Measurements from ENCODE around the gene DGAT2.

DGAT2 gene

DNA sequence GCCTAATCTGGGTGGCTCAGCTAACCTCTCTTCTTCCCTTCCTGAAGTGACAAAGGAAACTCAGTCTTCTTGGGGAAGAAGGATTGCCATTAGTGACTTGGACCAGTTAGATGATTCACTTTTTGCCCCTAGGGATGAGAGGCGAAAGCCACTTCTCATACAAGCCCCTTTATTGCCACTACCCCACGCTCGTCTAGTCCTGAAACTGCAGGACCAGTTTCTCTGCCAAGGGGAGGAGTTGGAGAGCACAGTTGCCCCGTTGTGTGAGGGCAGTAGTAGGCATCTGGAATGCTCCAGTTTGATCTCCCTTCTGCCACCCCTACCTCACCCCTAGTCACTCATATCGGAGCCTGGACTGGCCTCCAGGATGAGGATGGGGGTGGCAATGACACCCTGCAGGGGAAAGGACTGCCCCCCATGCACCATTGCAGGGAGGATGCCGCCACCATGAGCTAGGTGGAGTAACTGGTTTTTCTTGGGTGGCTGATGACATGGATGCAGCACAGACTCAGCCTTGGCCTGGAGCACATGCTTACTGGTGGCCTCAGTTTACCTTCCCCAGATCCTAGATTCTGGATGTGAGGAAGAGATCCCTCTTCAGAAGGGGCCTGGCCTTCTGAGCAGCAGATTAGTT, 32.3 kb downstream of the DGAT2 start:
- in situ Hi-C loops (cut with HindIII; ENCODE audit: low sequenced_read_pairs), result no loop called here

DNA sequence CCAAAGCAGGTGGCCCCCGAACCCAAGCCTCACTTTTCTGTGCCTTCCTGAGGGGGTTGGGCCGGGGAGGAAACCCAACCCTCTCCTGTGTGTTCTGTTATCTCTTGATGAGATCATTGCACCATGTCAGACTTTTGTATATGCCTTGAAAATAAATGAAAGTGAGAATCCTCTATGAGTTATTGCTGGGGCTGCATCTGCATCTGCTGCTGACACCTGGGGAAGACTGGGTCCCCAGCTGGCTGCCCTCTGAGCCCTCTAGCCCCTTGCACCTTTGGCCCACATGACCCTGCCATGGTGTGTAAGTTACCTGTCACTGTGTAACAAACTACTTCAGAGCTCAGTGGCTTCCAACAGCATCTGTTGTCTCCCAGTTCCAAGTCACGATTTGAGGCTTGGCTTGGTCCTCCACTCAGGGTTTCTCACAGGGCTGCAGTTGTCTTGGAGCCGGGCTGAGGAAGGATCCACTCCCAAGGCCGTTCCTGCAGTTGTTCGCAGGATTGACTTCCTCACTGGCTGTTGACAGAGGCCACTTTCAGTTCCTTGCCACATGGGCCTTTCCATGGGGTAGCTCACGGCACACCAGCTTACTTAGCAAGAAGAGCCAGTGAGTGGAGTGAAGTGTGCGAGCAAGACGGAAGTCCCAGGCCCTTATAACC, 32.9 kb downstream of the DGAT2 start:
- in situ Hi-C loops (cut with HindIII; ENCODE audit: low sequenced_read_pairs), result no loop called here

DNA sequence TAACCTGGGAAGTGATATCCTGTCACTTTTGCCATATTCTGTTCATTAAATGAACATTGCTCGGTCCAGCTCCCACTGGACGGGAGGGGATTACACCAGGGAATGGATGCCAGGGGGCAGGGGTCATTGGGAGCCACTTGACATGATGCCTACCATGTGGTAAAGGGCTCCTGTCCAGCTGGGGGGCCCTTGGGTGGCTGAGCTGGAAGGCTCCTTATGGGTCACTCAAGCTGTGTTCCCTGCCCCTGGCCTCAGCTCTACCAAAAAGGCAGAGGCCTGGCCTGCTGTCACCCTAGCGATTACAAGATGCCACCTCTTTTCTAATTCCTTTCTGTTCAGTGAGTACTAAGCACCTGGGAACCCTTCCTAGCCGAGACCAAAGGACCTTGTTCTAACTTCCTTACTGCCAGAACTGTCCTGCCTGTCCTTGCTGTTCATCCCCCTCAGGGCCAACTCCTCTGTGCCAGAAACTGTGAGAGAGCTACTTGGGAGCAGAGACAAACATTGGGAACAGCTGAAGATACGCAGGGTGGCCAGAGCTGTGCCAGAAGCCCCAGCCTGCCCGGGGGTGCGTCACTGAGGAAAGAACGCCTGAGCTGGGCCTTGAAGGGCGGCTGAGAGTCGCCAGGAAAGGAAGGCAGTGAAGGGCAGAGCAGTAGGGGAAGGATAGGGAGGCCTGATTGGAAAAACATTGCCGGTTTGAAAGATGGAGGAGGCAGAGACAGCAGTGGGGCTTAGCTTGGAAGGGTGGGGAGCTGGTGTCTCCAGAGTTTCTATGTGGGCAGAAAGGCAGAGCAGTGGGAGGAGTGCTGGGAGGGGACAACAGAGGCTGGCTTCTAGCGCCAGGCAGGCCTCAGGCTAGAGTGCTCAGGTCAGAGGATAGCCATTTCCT, 33.7 kb downstream of the DGAT2 start:
- in situ Hi-C loops (cut with HindIII; ENCODE audit: low sequenced_read_pairs), result no loop called here

DNA sequence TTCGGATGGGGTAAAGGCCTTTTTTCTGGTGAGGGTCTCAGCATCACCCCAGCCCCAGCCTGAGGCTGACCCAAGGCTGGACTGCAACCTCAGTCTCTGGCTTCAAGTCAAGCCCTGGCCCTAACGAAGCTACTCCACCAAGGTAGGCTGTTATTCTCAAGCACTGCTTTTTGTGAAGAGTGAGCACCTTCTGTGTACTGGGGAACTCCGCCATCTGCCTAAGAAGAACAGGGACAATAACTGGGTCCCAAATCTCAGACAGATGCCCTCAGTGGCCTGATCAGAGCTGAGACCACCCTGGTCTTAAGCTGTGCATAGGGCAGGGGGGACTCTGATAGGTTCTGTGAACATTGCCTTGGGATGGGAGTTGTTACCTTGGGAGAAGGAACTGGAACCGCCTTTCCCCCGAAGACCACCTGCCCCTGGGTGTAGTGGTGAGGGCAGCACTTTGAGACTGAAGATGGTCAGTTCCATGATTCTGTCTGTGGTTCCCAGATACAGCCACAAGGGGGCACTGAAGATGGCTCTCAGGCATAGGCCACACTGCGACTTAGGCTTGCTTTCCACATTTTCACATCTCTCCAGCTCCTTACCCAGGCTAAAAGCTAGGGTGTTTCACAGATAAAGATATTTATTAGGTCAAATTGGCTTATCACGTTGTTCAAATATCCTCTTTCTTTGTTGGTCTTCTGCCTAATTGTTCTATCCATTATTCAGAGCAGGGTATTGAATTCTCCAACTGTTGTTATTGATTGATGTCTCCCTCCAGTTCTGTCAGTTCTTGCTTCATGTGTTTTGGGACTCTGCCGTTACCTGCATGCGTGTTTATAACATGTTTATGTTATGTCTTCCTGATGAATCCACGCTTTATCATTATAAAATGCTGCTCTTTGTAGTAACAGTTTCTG, 34.6 kb downstream of the DGAT2 start:
- in situ Hi-C loops (cut with HindIII; ENCODE audit: low sequenced_read_pairs), result no loop called here

DNA sequence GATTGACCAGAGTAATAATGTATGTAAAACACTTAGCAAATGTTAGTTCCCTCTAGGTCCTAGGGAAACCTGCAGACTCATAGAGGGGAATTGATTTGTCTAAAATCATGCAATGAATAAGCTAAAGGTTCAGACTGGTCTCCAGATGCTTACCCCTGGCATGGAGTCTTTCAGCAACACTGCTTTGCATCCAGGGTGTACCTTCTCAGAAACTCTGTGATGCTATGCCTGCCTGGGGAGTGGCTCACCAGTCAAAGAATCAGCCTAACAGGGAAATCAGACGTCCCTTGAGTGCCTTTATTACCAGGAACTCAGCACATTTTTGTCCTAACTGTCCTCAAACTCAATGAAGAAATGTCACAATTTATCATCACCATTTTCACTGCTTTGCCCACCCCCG, 40.5 kb downstream of the DGAT2 start:
- in situ Hi-C loops (cut with HindIII; ENCODE audit: low sequenced_read_pairs), result no loop called here

DNA sequence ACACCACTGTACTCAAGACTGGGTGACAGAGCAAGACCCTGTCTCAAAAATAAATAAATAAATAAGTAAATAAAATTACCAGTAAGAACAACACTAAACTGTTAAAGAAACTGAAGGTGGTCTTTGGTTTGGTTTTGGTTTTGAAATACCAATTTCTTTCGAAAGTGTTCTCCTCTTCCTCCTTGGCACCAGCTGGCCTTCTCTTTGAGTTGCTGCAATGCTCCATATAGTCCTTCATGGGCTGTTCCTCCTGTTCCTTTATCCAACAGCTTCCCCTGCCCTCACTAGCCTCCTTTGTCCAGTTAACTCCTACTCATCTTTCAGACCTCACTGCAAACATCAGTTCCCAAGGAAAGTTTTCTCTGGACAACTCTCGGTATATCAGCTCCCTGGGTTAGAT, 41.4 kb downstream of the DGAT2 start:
- in situ Hi-C loops (cut with HindIII; ENCODE audit: low sequenced_read_pairs), result no loop called here

DNA sequence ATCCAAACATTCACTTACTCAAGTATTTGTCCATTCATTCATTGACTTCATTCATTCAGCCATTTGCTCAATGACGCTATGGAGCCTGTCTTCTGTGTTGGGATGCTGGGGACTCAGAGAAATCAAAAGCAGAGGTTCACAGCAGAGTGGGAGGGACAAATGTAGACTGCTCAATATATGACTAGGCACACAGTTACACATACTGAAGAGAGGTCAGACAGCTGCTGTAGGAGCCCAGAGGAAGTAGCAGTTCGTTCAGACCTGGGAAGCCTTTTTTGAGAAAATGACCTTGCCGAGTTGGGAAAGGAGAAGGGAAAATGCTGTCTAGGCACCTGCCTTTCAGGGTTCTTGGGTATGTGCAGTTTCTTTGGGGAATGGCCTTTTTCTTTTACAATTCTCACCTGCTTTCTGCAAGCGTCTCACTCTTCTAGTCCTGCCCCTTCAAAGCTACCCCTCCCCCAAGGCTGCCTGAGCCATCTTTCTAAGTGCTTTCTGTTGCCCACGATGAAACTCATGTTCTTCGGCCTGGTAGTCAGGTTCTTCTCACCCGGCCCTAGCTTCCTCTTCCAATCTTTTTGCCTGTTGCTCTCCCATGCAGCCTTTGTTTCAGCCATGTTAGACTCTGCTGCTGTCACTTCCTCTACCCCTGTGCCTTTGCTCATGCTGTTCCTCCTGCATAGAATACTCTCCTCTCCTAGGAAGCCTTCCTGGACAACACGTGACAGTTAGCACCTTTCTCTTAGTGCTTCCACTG, 42.2 kb downstream of the DGAT2 start:
- in situ Hi-C loops (cut with HindIII; ENCODE audit: low sequenced_read_pairs), result no loop called here

DNA sequence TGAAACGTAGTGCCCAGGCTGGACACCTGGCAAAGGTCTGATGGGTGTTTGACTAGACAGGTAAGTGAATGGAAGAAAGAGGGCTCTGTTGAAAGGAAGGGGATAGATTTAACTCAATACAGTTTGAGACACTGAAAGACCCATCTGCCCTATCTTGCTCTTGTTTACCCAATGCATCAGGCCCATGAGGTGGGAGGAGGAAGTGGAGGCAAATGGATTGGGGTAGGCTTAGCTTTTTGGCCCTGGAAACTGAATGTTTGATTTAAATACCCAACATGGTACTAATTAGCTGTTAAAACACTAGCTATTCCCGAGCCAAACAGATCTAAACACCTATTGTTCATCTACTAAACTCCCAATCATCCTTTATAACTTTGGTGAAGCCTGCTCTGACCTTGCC, 42.9 kb downstream of the DGAT2 start:
- in situ Hi-C loops (cut with HindIII; ENCODE audit: low sequenced_read_pairs), result no loop called here

DNA sequence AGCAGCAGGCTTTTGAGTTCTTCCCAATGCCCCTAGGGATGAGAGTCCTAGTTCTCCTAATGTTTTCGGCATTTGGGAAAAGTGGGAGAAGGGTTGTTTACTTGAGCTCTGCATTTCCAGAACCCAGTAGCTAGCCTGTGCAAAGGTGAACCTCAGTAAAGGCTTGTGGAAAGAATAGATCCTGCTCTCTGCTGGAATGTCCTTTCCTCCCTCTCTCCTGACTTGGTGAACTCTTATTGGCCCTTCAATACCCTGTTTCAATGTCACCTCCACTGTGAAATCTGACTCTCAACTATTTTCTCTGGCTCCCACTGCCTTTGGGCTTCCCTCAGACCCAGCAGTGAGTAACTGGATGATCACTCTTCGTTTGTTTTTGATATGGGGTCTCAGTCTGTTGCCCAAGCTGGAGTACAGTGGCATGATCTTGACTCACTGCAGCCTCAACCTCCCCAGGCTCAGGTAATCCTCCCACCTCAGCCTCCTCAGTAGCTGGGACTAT, 44.0 kb downstream of the DGAT2 start:
- in situ Hi-C loops (cut with HindIII; ENCODE audit: low sequenced_read_pairs), result no loop called here

DNA sequence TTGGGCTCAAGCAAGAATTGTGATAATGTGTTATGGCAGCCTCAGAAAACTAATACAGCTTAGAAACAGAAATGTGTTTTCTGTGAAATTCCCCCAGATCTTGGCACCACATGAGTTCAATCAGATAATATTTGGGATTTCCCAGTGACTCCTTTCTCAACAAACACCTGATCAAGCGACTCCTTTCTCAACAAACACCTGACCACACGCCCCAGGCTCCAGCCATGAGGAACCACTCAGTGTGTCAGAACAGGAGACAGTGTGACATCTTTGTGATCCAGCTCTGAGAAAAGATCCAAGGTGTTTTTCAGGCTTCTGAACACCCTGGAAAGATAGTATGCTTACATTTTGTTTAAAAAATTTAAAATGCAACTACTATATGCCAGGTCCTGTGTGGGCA, 44.5 kb downstream of the DGAT2 start:
- in situ Hi-C loops (cut with HindIII; ENCODE audit: low sequenced_read_pairs), result no loop called here

DNA sequence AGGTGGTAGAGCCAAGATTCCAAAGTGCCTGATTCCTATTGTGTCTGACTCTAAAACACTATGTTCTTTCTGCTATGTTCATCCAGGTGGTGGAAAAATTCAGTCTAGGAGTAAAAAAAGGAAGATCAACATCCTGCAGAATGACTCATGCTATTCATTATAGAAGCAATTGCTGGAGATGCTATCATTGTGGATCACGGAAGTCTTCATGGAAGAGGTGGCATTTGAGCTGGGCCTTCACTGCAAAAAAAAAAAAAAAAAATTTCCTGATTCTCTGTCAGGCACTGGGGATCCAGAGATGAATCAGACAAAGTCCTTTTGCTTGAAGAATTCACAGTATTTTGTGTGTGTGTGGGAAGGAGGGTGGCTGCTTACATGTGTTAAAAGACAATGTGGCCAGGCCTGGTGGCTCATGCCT, 45.1 kb downstream of the DGAT2 start:
- in situ Hi-C loops (cut with HindIII; ENCODE audit: low sequenced_read_pairs), result no loop called here

DNA sequence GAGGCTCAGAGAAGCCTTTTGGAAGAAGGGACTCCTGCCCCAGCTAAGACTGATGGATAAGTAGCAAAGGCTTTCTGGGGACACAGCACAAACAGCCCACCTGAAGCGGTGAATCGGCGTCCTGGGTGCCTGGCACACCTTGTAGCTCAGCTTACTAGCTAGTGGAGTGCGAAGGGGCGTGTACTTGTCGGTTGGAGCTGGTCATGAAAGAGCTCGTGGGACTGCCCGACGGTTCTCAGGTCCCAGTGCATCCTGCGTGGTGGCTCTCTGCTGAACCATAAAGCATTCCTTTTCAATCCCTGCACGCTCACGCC, 45.7 kb downstream of the DGAT2 start:
- in situ Hi-C loops (cut with HindIII; ENCODE audit: low sequenced_read_pairs), result no loop called here

DNA sequence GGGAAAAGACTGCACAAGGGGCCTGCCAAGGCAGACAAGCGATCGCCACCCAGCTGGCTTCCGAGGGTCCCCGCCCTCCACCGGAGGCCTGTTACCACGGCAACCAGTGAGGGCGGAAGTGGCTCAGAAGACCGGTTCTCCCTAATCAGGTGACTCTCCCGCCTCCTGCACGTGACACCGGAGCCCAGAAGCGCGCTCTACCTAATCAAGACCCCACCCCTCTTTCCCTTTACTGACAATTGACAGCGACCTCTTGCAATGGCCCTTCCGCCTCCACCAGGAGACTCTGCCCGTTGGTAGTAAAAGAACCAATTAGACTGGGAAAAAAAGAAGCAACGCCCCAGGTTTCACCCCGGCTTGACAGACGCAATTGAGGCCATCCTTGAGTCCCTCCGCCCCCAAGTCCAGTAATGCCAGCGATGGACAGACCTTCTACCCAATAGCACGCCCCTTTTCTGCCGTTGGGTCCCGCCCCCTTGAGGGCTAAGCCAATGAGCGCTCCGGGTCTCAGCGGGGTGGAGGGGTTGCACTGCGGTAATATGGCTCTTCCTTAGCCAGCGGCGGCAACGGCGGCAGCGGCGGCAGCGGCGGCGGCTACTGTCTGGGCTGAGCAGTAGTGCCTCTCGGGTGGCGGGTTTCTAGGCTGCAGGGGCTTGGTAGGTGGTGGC, 46.2 kb downstream of the DGAT2 start, which contains the start of gene UVRAG:
TSS of gene UVRAG (plus strand) at position 534 of the 668 bp plus-strand sequence. CDS start 198 bp downstream, outside the sequence.
- in situ Hi-C loops (cut with HindIII; ENCODE audit: low sequenced_read_pairs), result no loop called here

DNA sequence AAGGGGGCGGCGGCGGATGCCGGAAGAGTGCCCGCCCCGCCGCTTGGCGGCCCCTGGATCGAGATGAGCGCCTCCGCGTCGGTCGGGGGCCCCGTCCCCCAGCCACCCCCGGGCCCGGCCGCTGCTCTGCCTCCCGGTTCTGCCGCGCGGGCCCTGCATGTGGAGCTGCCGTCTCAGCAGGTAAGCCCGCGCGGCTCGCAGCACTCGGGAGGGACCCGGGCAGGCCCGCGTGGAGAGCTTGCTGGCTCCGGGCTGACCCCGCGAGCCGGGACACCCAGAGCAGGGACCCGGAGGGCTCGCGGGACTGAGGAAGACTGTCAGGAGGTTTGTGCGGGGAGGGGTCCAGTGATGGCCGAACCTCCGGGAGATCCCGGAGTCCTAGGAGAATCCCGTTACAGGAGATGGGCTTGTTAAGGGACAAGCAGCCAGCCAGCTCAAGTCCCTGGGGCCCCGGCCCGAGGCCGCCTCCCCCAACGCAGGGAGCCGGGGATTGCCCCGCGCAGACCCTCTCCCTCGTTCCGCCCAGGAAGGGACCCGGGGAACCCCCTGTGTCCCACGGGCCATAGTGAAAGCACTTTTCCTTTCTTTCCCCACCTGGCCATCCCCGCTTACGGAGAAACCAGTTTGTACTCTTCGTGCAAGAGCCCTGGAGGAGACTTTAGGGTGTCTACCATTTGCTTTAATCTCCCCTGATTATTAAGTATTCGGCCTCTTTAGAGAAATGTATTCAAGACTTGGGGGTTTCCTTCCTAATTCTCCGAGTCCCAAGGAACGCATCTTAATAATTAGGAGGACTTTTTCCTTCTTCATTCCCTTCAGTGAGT, 47.0 kb downstream of the DGAT2 start:
- in situ Hi-C loops (cut with HindIII; ENCODE audit: low sequenced_read_pairs), result no loop called here

DNA sequence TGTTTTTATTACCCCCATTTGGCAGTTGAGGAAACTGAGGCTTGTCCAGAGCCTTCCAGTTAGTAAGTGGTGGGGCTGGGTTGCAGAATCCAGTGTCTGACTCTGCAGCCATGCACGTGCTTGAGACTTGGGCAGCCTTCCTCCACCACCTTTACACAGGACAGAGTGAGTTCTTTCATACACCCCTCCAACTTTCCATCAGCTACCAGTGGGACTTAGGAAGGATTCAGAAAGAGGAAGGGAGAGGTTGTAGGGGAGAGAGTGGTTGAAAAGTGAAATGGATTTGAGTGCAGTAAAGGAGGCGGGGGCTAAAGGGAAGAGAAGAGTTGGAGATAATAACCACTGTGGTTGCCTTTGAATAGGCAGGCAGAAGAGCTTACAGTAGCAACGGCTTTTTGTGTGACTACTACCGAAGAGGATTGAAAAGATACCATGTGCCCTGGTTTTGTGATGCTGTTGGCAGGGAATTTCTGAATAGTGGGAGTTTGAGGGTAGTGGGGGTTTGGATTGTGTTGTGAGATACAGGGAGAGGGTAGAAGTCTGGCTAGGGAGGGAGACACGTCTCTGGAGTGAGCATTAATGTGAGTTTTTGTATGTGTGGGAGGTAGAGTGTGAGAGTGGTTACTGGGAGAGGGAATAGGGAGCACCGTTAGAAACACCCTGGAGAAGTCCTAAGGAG, 48.1 kb downstream of the DGAT2 start:
- in situ Hi-C loops (cut with HindIII; ENCODE audit: low sequenced_read_pairs), result no loop called here

DNA sequence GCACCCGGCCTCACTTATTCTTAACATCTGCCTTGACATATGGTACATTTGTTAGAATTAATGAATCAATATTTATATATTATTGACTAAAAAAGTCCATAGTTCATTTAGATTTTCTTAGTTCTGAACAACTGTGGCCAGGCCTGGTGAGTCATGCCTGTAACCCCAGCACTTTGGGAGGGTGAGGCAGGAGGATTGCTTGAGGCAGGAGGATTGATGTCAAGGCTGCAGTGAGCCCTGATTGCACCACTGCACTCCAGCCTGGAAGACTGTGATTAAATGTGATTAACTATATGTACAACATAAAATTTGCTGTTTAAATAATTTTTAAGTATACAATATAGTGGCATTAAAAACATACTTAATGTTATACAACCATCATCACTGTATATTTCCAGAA, 52.1 kb downstream of the DGAT2 start:
- in situ Hi-C loops (cut with HindIII; ENCODE audit: low sequenced_read_pairs), result no loop called here

DNA sequence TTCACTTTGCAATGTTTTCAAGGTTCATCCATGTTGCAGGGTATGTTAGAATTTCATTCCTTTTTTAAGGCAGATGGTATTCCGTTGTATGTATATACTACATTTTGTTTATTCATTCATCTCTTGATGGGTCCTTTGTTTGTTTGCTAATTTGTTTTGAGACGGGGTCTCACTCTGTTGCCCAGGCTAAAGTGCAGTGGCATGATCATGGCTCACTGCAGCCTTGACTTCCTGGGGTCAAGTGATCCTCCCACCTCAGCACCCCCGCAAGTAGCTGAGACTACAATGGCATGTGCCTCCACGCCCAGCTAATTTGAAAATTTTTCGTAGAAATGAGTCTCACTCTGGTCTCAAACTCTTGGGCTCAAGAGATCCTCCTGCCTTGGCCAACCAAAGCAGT, 52.6 kb downstream of the DGAT2 start:
- in situ Hi-C loops (cut with HindIII; ENCODE audit: low sequenced_read_pairs), result no loop called here

DNA sequence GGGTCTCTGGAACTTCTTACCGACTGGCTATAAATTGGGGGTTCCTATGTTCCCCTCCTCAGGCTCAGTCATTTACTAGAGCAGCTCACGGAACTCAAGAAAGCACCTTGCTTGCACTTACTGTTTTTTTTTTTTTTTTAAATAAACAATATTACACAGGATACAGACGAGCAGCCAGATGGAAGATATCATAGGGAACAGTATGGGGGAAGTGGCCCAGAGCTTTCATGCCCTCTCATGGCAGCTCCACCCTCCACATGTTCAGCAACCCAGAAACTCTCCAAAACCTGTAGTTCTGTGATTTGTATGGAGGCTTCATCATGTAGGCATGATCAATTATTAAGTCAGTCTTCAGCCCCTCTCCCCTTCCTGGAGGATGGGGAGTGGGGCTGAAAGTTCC, 54.0 kb downstream of the DGAT2 start:
- in situ Hi-C loops (cut with HindIII; ENCODE audit: low sequenced_read_pairs), result no loop called here

All from endothelial cell of hepatic sinusoid (primary cell).